Fibroblast of peridontal ligament (primary cell): ENCODE data around the gene LCA5.
"Not testable (repeated sequence)": the region's sequence is repeated elsewhere in the genome, so short reads cannot be mapped to it uniquely, and the experiment has no call there.

Experiments used
- DNase-seq: peaks from one replicate; pipeline ENCODE4 v3.0.0-alpha.2; 2010; ENCODE audit errors: extremely low read depth

Gene LCA5

DNA sequence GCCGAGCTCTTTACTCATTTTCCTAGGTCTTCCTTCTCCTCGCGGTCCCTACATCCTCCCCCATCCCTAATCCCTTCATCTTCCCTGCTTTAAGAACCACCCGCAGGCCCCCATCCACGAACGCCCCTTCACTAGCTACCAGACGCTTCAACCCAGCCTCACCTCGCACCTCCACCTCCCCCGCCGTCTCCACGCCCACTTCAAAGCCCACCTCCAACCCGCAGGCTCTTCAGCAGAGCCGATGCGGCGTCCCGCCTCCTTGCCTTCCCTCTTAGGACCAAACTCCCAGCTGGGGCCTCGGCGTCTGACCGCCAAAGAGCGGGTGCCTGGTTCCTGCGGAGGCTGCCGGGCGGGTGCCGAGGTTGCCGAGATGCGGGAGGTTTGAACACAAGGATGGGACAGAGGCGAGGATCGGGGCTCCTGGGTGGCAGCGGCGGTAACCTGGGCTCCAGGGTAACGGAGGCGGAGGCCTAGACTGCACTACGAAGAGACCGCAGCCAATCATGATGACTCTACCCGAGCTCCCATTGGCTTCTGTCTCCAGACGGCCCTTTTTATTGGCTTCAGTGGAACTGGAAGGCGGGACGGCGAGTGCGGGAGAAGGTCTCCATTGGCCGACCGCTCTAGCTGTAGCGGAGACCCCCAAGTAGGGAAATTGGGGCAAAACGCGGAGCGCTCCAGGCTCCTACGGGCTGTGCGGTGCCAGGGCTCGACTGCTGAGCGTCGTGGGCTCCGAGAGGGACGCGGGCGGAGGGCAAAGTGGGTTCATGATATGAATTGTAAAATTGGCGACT, at the start of gene LCA5:
Gene LCA5, minus strand, starts transcription at position 477 of the 794 bp plus-strand sequence. CDS start 18,536 bp downstream, outside the sequence.
- peak; percentile 96 for DNase-seq

DNA sequence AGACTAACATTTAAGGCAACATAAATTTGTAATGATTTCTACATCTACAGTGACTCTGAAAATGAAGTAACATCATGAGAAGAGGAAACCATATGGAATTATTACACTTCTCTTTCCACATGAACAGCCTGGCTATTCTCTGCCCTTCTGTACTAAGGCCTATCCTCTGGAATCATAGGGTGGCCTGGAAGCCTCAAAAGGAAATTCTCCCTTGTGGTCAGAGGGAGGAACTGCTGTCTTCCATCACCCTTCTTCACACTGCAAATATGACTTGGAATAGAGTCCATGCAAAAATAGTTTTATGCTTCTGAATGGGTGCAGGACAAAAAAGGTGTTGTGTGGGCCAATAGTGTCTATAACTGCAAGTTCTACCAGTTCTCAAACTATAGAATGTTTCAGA, 49.3 kb upstream of the LCA5 start:
- peak; percentile 19 for DNase-seq

DNA sequence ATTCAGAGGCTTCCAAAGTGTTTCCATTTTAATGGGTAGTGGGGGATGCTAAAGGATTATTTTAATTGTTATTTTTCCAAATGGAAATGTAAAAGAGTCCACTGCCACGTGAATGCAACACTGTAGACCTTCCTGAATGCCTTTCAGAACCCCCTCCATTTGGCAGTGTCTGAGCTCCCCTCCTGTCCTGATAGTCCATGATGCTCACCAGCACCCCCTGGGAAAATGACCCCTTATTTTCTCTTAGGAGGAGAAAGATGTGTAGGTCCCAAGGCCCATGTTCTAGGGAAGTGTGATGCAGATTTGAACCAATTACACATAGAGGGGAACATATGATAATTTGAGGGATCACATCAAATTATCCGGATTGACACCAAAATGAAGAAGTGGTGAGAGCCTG, 47.1 kb upstream of the LCA5 start:
- no peak for DNase-seq

- DNase-seq: not testable (repeated sequence)
Measured at GRCh38 chr6:79577926-79578325, 40.7 kb upstream of the LCA5 start.

DNA sequence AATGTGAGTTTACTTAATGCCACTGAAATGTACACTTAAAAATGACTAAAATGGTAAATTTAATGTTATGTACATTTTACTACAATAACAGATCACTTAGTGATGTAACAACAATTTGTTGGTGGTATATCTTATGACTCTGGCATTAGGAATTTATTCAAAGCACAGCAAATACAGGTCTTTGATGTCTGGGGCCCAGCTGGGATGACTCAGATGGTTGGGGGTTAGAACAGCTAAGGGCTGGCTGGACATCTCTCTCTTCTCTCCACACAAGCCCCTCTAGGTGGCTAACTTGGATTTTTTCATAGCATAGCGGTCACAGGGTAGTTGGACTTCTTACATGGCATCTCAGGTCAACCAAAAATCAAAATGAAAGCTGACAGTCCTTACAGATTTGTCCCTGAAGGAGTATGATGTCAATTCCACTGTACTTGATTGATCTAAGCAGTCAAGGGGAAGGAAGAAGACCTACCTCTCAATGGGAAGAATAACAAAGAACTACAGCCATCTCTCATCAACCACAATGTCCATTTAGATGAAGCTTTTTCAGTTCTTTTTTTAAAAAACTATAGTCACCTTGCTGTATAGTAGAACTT, 37.5 kb upstream of the LCA5 start:
- peak; percentile 22 for DNase-seq

GRCh38 chr6:79574174-79574573, 36.9 kb upstream of the LCA5 start:
- no peak for DNase-seq

GRCh38 chr6:79571030-79571367, 33.8 kb upstream of the LCA5 start:
- DNase-seq: no peak

- peak; percentile 67 for DNase-seq
Measured at GRCh38 chr6:79570129-79571029, 33.1 kb upstream of the LCA5 start.

GRCh38 chr6:79568996-79569395, 31.8 kb upstream of the LCA5 start:
- no peak for DNase-seq

- DNase-seq: no peak
Measured at GRCh38 chr6:79564636-79565035, 27.4 kb upstream of the LCA5 start.

DNA sequence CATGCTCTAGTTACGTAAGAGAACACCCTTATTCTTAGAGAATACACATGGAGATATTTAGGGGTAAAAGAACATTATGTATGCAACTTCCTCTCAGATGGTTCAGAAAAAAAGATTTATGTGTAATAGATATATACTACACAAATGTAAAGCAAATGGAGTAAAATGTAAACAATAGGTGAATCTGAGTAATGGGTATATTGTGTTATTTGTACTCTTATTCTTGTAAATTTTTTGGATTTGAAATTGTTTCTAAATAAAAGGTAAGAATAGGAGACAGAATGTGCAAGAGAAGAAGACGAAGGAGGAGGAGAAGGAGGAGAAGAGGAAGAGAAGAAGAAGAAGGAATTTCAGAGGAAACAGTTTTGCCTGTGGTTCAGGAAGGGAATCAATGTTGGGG, 22.5 kb upstream of the LCA5 start:
- no peak for DNase-seq

- peak; percentile 76 for DNase-seq
Measured at GRCh38 chr6:79557673-79558467, 20.6 kb upstream of the LCA5 start.

DNA sequence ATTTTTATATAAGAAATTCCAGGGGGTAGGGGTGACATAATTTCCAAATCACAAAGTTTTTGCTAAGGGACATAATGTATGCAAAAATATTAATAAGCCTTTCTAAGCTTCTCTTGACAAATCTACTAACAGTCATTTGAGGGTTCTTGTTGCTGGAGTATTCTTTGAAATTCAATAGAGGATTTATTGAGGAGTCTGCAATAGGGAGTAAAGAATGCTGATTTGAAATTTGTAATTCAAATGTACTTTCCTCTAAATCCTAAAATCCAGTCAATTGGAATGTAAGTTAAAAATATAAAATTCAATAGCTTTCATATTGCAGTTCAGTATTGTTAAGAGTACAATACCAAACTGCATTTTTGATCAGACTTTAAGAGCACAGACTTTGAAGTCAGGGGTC, 17.1 kb upstream of the LCA5 start:
- no peak for DNase-seq

GRCh38 chr6:79551401-79551800, 14.2 kb upstream of the LCA5 start:
- no peak for DNase-seq

GRCh38 chr6:79548304-79548703, 11.1 kb upstream of the LCA5 start:
- DNase-seq: no peak

GRCh38 chr6:79546186-79546585, 9.0 kb upstream of the LCA5 start:
- no peak for DNase-seq

DNA sequence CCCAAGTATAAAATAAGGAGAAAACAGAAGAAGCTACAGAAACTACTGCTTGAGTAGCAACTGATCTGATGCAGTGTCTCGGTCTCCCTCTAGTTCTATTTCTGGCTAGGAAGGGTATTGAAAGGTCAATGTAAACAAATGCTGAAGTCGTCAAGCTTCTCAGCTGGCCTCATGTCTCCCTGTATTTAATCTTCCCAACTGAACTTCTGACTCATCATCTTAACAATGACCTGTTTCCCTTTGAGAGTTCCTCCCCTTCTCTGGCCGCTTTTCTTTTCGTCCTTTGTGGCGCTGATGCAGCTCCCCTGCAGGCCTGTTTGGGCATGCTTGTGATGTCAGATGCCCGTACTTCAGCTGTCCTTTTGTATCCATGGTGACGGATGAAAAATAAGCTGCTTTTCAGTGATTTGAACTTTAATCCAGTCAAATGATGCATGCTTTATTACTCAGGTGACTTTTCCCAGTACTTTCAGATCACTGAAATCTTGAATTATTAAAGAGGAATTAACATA, 7.8 kb upstream of the LCA5 start:
- peak; percentile 99 for DNase-seq

DNA sequence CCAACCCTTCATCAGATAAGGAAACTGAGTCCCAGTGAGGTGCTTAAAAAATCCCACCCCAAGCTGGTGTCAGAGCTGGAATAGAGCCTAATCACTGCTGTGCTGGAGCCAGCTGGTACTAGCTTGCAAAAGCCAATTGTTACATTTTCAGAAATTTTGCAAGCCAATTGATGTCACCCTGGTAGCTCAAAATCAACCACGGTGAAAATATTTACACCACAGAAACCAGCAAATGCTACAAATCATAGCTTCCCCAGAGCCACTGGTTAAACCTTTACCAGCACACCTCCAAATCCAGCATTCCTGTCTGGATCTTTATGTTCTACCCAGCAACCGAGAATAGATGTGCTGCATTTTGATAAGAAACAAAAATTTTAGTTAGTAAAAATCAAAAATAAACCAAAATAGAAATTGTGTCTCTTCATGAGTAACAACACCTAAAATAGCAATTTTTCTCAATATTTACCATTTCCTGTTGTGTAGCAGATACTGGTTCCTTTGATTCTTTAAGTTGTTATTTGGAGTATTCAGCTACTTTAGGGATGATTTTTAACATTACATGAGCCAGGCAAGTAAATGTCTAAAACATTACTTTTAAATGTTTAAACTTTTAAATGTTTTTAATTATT, 7.2 kb upstream of the LCA5 start:
- peak; percentile 73 for DNase-seq

DNA sequence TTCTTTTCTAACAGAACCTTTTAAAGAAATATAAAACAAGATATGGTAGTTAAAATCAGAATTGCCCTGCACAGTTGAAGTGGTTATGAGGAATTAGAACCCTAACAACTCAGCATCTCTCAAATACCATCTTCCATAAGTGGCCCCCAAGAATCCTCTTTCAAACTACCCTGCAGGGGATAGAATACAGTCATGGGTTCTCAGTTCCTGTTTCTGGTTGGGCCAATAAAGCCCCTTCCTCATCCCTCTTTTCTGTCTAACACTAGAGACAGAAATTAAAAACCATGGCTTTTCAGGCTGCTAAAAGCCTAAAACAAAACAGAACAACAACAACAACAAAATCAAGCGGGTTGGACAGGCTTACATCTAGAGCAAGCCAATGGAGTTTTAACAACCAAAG, 6.7 kb upstream of the LCA5 start:
- DNase-seq: no peak

- DNase-seq: no peak
Measured at GRCh38 chr6:79543411-79543810, 6.2 kb upstream of the LCA5 start.
